ENCODE results near the gene CAND1.

GRCh38 chr12:67287311-67287710 is 18.2 kb downstream of the CAND1 start:
- TF ChIP-seq EZH2 (IDR thresholded peaks at IDR 0.05; ENCODE audit: insufficient read depth, poor library complexity, severe bottlenecking) (no peak), EZH2phosphoT487 (IDR thresholded peaks at IDR 0.05; ENCODE audit: insufficient read depth, low read depth) (no peak)

All from GM23248 (cell line).